Psoas muscle (tissue), 8 donors: Measurements from ENCODE around the gene TP53I13. TPM values are rescaled to one million over a fixed set of nuclear protein-coding genes. Genes with fewer than 3 reads are reported as not detected.

Experiments
- ATAC-seq, 4 donors: fragments of 200-7000 bp; cut with Tn5 transposase; one replicate each; pipeline ENCODE4 v1.9.1; 2020; ENCODE audit warnings: moderate library complexity in 3 of 4, mild to moderate bottlenecking in 2 of 4
- DNase-seq, 2 donors: peaks; one replicate each; pipeline ENCODE4 v3.0.0-alpha.2; 2020
- H3K27ac ChIP-seq: fragments of 200-600 bp; one replicate; pipeline ENCODE4 v1.8.0; 2022
- H3K27me3 ChIP-seq, 3 donors: fragments of 200-600 bp in 1 of 3; one replicate each; pipeline versions ENCODE4 v1.6.1 to v1.8.0; 2013 to 2022; ENCODE audit warnings: low read length in 2 of 3, mild to moderate bottlenecking in 2 of 3, moderate library complexity in 1 of 3; ENCODE audit not compliant: insufficient read depth in 3 of 3
- H3K36me3 ChIP-seq, 2 donors: fragments of 200-600 bp in 1 of 2; one replicate each; pipeline versions ENCODE4 v1.6.1 to v1.8.0; 2013 to 2022; ENCODE audit warnings: low read depth in 1 of 2, mild to moderate bottlenecking in 1 of 2, moderate library complexity in 1 of 2; ENCODE audit not compliant: insufficient read depth in 1 of 2
- H3K4me1 ChIP-seq: fragments of 200-600 bp; one replicate; pipeline ENCODE4 v1.8.0; 2022
- H3K4me3 ChIP-seq: fragments of 200-600 bp; one replicate; pipeline ENCODE4 v1.8.0; 2022; ENCODE audit warnings: mild to moderate bottlenecking
- H3K9me3 ChIP-seq: fragments of 200-600 bp; one replicate; pipeline ENCODE4 v1.8.0; 2022
- CTCF ChIP-seq: fragments of 200-600 bp; IDR thresholded peaks from one replicate; pipeline ENCODE4 v1.8.0; 2022; ENCODE audit warnings: antibody characterized with exemption
- WGBS, 3 donors: extraction: QIAGEN DNeasy Blood & Tissue Kit; methylation state at CpG; one replicate each; pipeline versions ENCODE4 v1.1.6 to v1.1.7; 2013; 5-methylcytosine and 5-hydroxymethylcytosine counted together
- intact Hi-C, 2 donors: fragments of 100-400 bp; cut with DNase I; formaldehyde crosslinking; loops; one replicate each; pipeline versions ENCODE4 v1.11.0 to v1.14.2; 2022
- polyA plus RNA-seq, 3 donors: library from polyadenylated mRNA; stranded (reverse); fragments of 200-250 nt; gene quantifications; one replicate each; pipeline ENCODE4 v1.2.3, GENCODE V29; 2013
- total RNA-seq, 4 donors: library from RNA; stranded (reverse); fragmentation: NEBNext Ultra II Directional in 2 of 4; extraction: Animal tissue kit (Norgen Biotek cat#: 25700) in 2 of 4; gene quantifications; one replicate each; pipeline versions ENCODE4 v1.2.1 to v1.2.4, GENCODE V29; 2021 to 2023
- donor health status: healthy with polysubstance abuse.
- donor health status: DM: no; HTN: no; CAD: no; lungs with moderate emphysema.
- donor health status: Bipolar disorder and iron deficiency.
- donor health status: healthy.
- donor health status: DM: yes; HTN: yes; CAD: no.
- donor health status: DM: no; HTN: no; CAD: no.
- donor health status: DM: no; HTN: no; CAD: no.
- donor health status: DM: yes; HTN: yes; CAD: no.

Gene TP53I13
- total and polyA plus RNA-seq, 7 donors: 13.3 to 46.1 (median 20.9) TPM

DNA sequence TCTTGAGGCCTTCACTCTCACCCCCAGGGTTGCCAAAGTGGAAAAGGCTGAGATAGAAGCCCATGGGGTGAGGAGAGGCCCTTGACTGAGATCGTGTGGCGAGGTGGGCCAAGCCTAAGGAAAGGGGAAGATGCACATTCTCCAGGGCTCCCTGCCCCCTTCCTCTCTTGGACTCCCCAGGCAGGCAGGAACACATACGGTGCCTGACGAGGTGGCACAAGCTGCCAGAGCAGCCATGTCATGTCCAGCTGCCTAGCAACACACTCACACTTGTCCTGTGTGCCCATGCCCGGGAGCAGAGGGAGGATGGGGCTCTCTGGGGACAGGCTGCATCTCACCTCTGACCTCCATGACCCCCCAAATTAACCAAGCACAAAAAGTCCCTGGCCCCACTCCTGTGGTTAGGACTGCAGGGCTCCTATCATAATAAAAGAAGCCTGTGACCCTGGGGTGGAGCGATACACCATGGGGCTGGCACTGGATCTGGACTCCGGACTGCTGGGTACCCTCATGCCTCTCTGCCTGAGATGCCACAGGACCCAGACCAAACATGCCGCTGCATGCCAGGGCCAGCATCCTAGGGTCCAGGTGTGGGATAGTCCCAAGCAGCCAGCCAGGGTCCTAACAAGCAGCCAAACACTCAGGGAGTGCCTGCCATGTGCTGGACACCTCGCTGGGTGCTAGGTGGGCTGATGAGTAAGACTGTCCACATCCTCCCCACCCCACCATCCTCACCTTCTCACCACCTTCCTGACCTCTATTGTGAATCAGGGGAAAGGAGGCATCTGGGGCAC lies 18.4 kb downstream of the TP53I13 start:
- peak overlapping the region; percentile 90 for H3K4me3 ChIP-seq
- WGBS, 3 donors: 55 to 60% (median 60%) methylated on average over 8 to 9 of the region's 9 CpGs
- H3K27me3 ChIP-seq: no peaks in the 10 kb centered on the region
- H3K36me3 ChIP-seq: peaks cover 0 to 13% of the 10 kb centered on the region in 2 donors
- DNase-seq (no peak), ATAC-seq (no peak)
- H3K4me1 ChIP-seq: peaks cover 74% of the 10 kb centered on the region
- peak overlapping the region; percentile 59 for H3K27ac ChIP-seq
- no peaks in the 10 kb centered on the region for H3K9me3 ChIP-seq
- intact Hi-C loops: loop anchor here in 1 of 2 donors (10.0 kb wide), 1 partner anchor 348 kb away; the partner anchor contains the start of gene SSH2
- TF ChIP-seq CTCF: no peak

DNA sequence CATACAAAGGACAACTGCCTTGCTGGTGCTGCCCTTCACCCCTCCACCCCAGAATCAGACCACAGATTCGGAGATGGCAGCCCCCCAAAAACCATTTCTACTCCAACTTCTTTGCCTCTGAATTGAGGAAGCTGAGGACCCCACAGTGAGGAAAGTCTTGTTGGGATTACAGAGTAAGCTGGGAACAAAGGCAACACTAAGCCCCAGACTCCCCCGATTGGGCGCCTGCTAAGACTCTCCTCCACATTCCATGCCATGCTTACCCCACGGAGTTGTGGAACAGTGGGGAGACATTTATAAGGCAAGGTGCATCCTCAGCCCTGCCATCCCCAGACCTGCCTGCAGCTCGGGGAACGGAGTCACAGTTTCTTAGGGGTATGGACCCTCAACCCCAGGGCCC lies 19.1 kb downstream of the TP53I13 start:
- intact Hi-C loops: loop anchor here in 1 of 2 donors (10.0 kb wide), 1 partner anchor 347 kb away; the partner anchor contains the start of gene SSH2
- Histone ChIP-seq H3K4me1 (peaks cover 82% of the 10 kb centered on the region), H3K9me3 (no peaks in the 10 kb centered on the region), H3K27me3 (no peaks in the 10 kb centered on the region), H3K4me3 (peak overlapping the region; percentile 90), H3K36me3 (peaks cover 0 to 6% of the 10 kb centered on the region in 2 donors), H3K27ac (peak overlapping the region; percentile 80)
- DNase-seq (no peak), ATAC-seq (no peak)
- TF ChIP-seq CTCF: no peak
- 71 to 79% (median 75%) methylated on average over 6 of the region's 6 CpGs for WGBS, 3 donors

DNA sequence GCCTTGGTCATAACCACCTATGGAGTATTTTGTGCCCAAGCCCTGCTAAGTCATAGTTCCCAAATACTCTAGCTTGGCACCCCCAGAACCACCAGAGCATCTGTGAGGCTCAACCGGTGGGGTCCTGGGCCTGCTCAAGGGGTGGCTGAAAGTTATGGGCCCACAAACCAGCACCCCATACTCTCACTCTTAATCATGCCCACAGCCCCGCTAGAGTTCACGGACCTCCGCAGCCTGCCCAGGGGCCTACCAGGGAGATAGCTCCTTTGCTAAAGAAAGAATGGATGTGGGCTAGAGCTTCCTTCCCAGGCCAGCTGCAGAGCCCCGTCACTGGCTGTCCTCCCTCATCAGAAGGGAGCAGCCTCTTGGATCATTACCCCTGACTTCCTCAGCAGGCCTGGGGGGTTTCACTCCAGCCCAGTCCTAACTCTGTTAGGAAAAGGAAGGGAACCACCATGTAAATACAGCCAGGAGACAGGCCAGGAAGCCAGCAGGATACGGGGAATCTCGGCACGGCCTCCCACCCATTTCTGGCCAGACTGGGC lies 19.6 kb downstream of the TP53I13 start:
- DNase-seq (no peak), ATAC-seq (no peak)
- TF ChIP-seq CTCF: no peak
- H3K27me3 ChIP-seq: no peaks in the 10 kb centered on the region
- WGBS, 3 donors: 21 to 29% (median 23%) methylated on average over 8 of the region's 8 CpGs
- peak overlapping the region; percentile 90 for H3K4me3 ChIP-seq
- intact Hi-C loops: loop anchor here in 1 of 2 donors (10.0 kb wide), 1 partner anchor 347 kb away; the partner anchor contains the start of gene SSH2
- peak overlapping the region; percentile 80 for H3K27ac ChIP-seq
- peaks cover 0 to under 1% of the 10 kb centered on the region in 2 donors for H3K36me3 ChIP-seq
- H3K4me1 ChIP-seq: peaks cover 80% of the 10 kb centered on the region
- no peaks in the 10 kb centered on the region for H3K9me3 ChIP-seq

- peak in 1 of 4 donors; percentile 5 for ATAC-seq
- peak overlapping the region; percentile 80 for H3K27ac ChIP-seq
- WGBS, 3 donors: 0 to 1% (median 1%) methylated on average over 40 to 72 of the region's 72 CpGs
- H3K36me3 ChIP-seq: no peaks in the 10 kb centered on the region
- DNase-seq: peak; percentile 37 to 71
- no peaks in the 10 kb centered on the region for H3K9me3 ChIP-seq
- H3K4me1 ChIP-seq: peaks cover 76% of the 10 kb centered on the region
- no peaks in the 10 kb centered on the region for H3K27me3 ChIP-seq
- intact Hi-C loops: loop anchor here in 1 of 2 donors (10.0 kb wide), 1 partner anchor 346 kb away; the partner anchor contains the start of gene SSH2
- TF ChIP-seq CTCF: no peak
- H3K4me3 ChIP-seq: peak overlapping the region; percentile 90
Measured at GRCh38 chr17:29588562-29589411, 20.3 kb downstream of the TP53I13 start.
